Fibroblast of lung (primary cell): ENCODE measurements around the gene RAB25. TPM values are rescaled to one million over a fixed set of nuclear protein-coding genes. Genes with fewer than 3 reads are reported as not detected.
A peak's percentile ranks its signal among the peaks of the same experiment; 100 is the strongest.

Experiments
- DNase-seq, 2 donors: peaks; one replicate each; pipeline versions ENCODE4 v3.0.0 to v3.0.0-alpha.2; 2010; ENCODE audit warnings: low read depth in 2 of 2
- H2AFZ ChIP-seq: 2 replicates; pipeline ENCODE4 v1.5.1; 2012; ENCODE audit warnings: low read length, control low read depth, inconsistent platforms
- H3K27ac ChIP-seq: 2 replicates; pipeline ENCODE4 v1.5.1; 2011; ENCODE audit warnings: low read length, control low read depth; ENCODE audit not compliant: insufficient read depth
- H3K27me3 ChIP-seq: 2 replicates; pipeline ENCODE4 v1.5.1; 2011; ENCODE audit warnings: mild to moderate bottlenecking, low read length; ENCODE audit not compliant: control insufficient read depth, insufficient read depth
- H3K36me3 ChIP-seq: 2 replicates; pipeline ENCODE4 v1.5.1; 2011; ENCODE audit warnings: low read length; ENCODE audit not compliant: control insufficient read depth, insufficient read depth
- H3K4me1 ChIP-seq: 2 replicates; pipeline ENCODE4 v1.5.1; 2011; ENCODE audit warnings: low read length; ENCODE audit not compliant: control insufficient read depth, insufficient read depth; ENCODE audit errors: extremely low read depth
- H3K4me2 ChIP-seq: 2 replicates; pipeline ENCODE4 v1.5.1; 2011; ENCODE audit warnings: low read length, control low read depth; ENCODE audit not compliant: insufficient read depth; ENCODE audit errors: extremely low read depth
- H3K4me3 ChIP-seq, 4 experiments: fragments of 200-600 bp in 1 of 4; sonication (generic) in 1 of 4; replicated peaks in 1 of 4; 2 replicates each; pipeline ENCODE4 v1.5.1; 2011 to 2016; ENCODE audit warnings: low read length in 4 of 4, low read depth in 3 of 4, mild to moderate bottlenecking in 3 of 4, control low read depth in 2 of 4, inconsistent platforms in 1 of 4, mixed read lengths in 1 of 4; ENCODE audit not compliant: insufficient read depth in 1 of 4; ENCODE audit errors: control extremely low read depth in 1 of 4
- H3K79me2 ChIP-seq: 2 replicates; pipeline ENCODE4 v1.5.1; 2012; ENCODE audit warnings: mild to moderate bottlenecking, low read length, inconsistent platforms; ENCODE audit not compliant: control insufficient read depth, insufficient read depth
- H3K9ac ChIP-seq: 2 replicates; pipeline ENCODE4 v1.5.1; 2011; ENCODE audit warnings: mild to moderate bottlenecking, low read length, control low read depth; ENCODE audit not compliant: insufficient read depth
- H3K9me3 ChIP-seq: 2 replicates; pipeline ENCODE4 v1.5.1; 2012; ENCODE audit warnings: low read depth, low read length; ENCODE audit not compliant: control insufficient read depth, insufficient read depth
- H4K20me1 ChIP-seq: 2 replicates; pipeline ENCODE4 v1.5.1; 2011; ENCODE audit warnings: low read length; ENCODE audit not compliant: control insufficient read depth, insufficient read depth; ENCODE audit errors: extremely low read depth
- EZH2 ChIP-seq: IDR thresholded peaks from 2 replicates; pipeline ENCODE4 v1.5.1; 2012; ENCODE audit warnings: low read length, control low read depth, mild to moderate bottlenecking; ENCODE audit errors: missing control alignments
- polyA plus RNA-seq, 2 donors: library from polyadenylated mRNA; depleted of rRNA in 1 of 2; stranded (reverse) in 1 of 2; unstranded in 1 of 2; fragments of >200 nt; gene quantifications; 2 replicates each; pipeline ENCODE4 v1.2.1, GENCODE V29; 2011 to 2012; ENCODE audit warnings: missing spikeins in 1 of 2
- total RNA-seq: library from RNA; depleted of rRNA; stranded (reverse); fragments of >200 nt; gene quantifications from 2 replicates; pipeline ENCODE4 v1.2.1, GENCODE V29; 2014
- TF ChIP-seq, protein P1 (sequence below), 2 donors: IDR thresholded peaks in 1 of 2; conservative IDR thresholded peaks in 1 of 2; 1 replicate in 1 of 2; 2 replicates in 1 of 2; pipeline ENCODE4 v1.5.1; 2011 to 2012; ENCODE audit warnings: low read length in 2 of 2, control low read depth in 1 of 2, inconsistent platforms in 1 of 2, low read depth in 1 of 2, mild to moderate bottlenecking in 1 of 2

RAB25 gene
- total and polyA plus RNA-seq, 2 donors (not counting 1 experiment from before 2014, with no cell fraction given): not detected

DNA sequence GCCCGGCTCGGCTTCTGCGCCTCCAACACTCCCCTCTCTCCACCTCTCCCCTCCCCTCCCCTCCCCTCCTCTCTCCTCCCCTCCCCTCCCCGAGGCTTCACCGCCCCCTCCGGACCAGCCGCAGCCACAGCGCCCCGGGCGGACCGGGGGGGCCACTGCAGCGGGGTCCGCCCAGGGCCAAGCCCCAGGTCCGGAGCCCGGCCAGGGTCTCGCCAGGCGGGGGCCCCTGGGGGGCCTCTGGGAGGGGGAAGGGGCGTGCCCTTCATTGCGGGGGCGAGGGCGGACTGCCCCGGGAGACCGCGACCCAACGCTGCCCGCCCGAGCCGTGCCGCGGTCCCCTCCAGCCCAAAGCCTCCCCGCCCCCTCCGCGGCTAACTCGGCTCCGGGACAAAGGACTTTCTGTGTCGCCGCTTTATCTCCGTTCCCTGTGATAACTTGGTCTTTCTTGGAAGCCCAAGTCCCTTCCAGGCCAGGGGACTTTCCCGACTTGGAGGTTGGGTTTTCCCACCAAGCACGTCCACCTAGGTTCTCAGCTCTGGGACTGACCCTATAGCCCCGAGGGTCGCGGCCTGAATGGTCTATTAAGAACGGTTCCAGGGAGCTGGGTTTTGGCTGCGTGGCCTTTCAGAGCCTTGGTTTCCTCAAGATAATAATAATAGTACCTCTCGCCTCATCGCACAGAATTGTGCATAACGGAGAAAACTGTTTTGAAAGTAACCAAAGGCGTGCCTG is 7.0 kb upstream of the RAB25 start, which contains the start of gene UBQLN4:
TSS of gene UBQLN4 (minus strand) at position 31 of the 732 bp plus-strand sequence. CDS start 97 bp downstream, outside the sequence.
- H3K27me3 ChIP-seq: no peaks in the 10 kb centered on the region
- H3K27ac ChIP-seq: peak within 1 kb of the TSS; percentile 89
- peak within 1 kb of the TSS; percentile 100 for H3K4me2 ChIP-seq
- peak within 1 kb of the TSS; percentile 82 to 98 (median 90) for H3K4me3 ChIP-seq
- peak within 1 kb of the TSS; percentile 49 for H2AFZ ChIP-seq
- H3K4me1 ChIP-seq: peaks cover 7% of the 10 kb centered on the region
- H4K20me1 ChIP-seq: no peaks in the 10 kb centered on the region
- H3K9ac ChIP-seq: peak within 1 kb of the TSS; percentile 69
- H3K9me3 ChIP-seq: no peaks in the 10 kb centered on the region
- peak; percentile 82 to 87 for DNase-seq
- TF ChIP-seq, protein P1, sequence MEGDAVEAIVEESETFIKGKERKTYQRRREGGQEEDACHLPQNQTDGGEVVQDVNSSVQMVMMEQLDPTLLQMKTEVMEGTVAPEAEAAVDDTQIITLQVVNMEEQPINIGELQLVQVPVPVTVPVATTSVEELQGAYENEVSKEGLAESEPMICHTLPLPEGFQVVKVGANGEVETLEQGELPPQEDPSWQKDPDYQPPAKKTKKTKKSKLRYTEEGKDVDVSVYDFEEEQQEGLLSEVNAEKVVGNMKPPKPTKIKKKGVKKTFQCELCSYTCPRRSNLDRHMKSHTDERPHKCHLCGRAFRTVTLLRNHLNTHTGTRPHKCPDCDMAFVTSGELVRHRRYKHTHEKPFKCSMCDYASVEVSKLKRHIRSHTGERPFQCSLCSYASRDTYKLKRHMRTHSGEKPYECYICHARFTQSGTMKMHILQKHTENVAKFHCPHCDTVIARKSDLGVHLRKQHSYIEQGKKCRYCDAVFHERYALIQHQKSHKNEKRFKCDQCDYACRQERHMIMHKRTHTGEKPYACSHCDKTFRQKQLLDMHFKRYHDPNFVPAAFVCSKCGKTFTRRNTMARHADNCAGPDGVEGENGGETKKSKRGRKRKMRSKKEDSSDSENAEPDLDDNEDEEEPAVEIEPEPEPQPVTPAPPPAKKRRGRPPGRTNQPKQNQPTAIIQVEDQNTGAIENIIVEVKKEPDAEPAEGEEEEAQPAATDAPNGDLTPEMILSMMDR (conservative IDR thresholded peaks at IDR 0.05 in 1 of 2, IDR thresholded peaks at IDR 0.05 in 1 of 2; ENCODE audit: low read depth in 1 of 2, low read length in 2 of 2): peak; percentile 15 to 25
- TF ChIP-seq EZH2: no peak
- peaks cover 3% of the 10 kb centered on the region for H3K36me3 ChIP-seq
- peaks cover 14% of the 10 kb centered on the region for H3K79me2 ChIP-seq

GRCh38 chr1:156054500-156055280 is 6.3 kb upstream of the RAB25 start, which contains the start of gene LAMTOR2:
Gene LAMTOR2, plus strand, starts transcription at chr1:156054782. Its CDS starts 108 bp downstream, at chr1:156054890.
- peaks cover 3% of the 10 kb centered on the region for H3K36me3 ChIP-seq
- peaks cover 7% of the 10 kb centered on the region for H3K4me1 ChIP-seq
- no peaks in the 10 kb centered on the region for H4K20me1 ChIP-seq
- peak; percentile 93 to 94 for DNase-seq
- H3K4me2 ChIP-seq: peak within 1 kb of the TSS; percentile 100
- no peaks in the 10 kb centered on the region for H3K9me3 ChIP-seq
- TF ChIP-seq, protein P1 (conservative IDR thresholded peaks at IDR 0.05 in 1 of 2, IDR thresholded peaks at IDR 0.05 in 1 of 2; ENCODE audit: low read depth in 1 of 2, low read length in 2 of 2): no peak
- TF ChIP-seq EZH2: no peak
- peak within 1 kb of the TSS; percentile 82 to 98 (median 90) for H3K4me3 ChIP-seq
- no peaks in the 10 kb centered on the region for H3K27me3 ChIP-seq
- H2AFZ ChIP-seq: peak within 1 kb of the TSS; percentile 96
- H3K9ac ChIP-seq: peak within 1 kb of the TSS; percentile 69
- peaks cover 14% of the 10 kb centered on the region for H3K79me2 ChIP-seq
- H3K27ac ChIP-seq: peak within 1 kb of the TSS; percentile 89
